Astrocyte of the cerebellum (primary cell): ENCODE measurements around the gene CNBP.
"Not testable (repeated sequence)": the region's sequence is repeated elsewhere in the genome, so short reads cannot be mapped to it uniquely, and the experiment has no call there.

ENCODE experiments used
- DNase-seq: peaks from one replicate; pipeline ENCODE4 v3.0.0-alpha.2; 2011; ENCODE audit warnings: low read depth
- H3K4me3 ChIP-seq: 2 replicates; pipeline ENCODE4 v1.5.1; 2011; ENCODE audit warnings: mild to moderate bottlenecking, low read depth, low read length, moderate library complexity
- CTCF ChIP-seq: IDR thresholded peaks from 2 replicates; pipeline ENCODE4 v1.5.1; 2012; ENCODE audit warnings: low read length, low read depth, moderate library complexity, mild to moderate bottlenecking; ENCODE audit errors: missing control alignments
- in situ Hi-C: cut with HindIII; loops from 2 replicates; pipeline ENCODE4 v1.10.0; 2017; ENCODE audit warnings: low sequenced_read_pairs

The CNBP gene

GRCh38 chr3:129204473-129204872 is 20.8 kb upstream of the CNBP start:
- no peak overlapping the region for H3K4me3 ChIP-seq
- no peak for TF ChIP-seq CTCF
- in situ Hi-C loops = no loop called here
- no peak for DNase-seq

- in situ Hi-C loops = no loop called here
- TF ChIP-seq CTCF = no peak
- DNase-seq = no peak
- H3K4me3 ChIP-seq = no peak overlapping the region
These were observed 15.7 kb upstream of the CNBP start for GRCh38 chr3:129199366-129199765.

GRCh38 chr3:129197321-129197720 is 13.6 kb upstream of the CNBP start:
- no peak for DNase-seq
- no peak overlapping the region for H3K4me3 ChIP-seq
- no peak for TF ChIP-seq CTCF
- in situ Hi-C loops = no loop called here

- DNase-seq = no peak
- in situ Hi-C loops = no loop called here
- no peak overlapping the region for H3K4me3 ChIP-seq
- no peak for TF ChIP-seq CTCF
These were observed 12.9 kb upstream of the CNBP start for GRCh38 chr3:129196601-129197000.

GRCh38 chr3:129195731-129196256 is 12.1 kb upstream of the CNBP start:
- peak; percentile 88 for DNase-seq
- peak overlapping the region; percentile 9 for H3K4me3 ChIP-seq
- in situ Hi-C loops = no loop called here
- no peak for TF ChIP-seq CTCF

GRCh38 chr3:129189793-129190192 is 6.1 kb upstream of the CNBP start:
- DNase-seq, in situ Hi-C loops: not testable (repeated sequence)

GRCh38 chr3:129187857-129188256 is 4.2 kb upstream of the CNBP start:
- in situ Hi-C loops = no loop called here
- no peak overlapping the region for H3K4me3 ChIP-seq
- no peak for TF ChIP-seq CTCF
- no peak for DNase-seq

More at GRCh38 chr3:129189793-129190192, 6.1 kb upstream of the CNBP start:
- H3K4me3 ChIP-seq = not testable (repeated sequence)
